ENCODE measurements around the gene MRPS6.
A peak's percentile ranks its signal among the peaks of the same experiment; 100 is the strongest.

MRPS6 gene

GRCh38 chr21:34180407-34180806 is 107.0 kb downstream of the MRPS6 start:
- DNase-seq (ENCODE audit: low spot score), result no peak

- no peak for DNase-seq (ENCODE audit: low spot score)
Observed at GRCh38 chr21:34180826-34181359, 107.5 kb downstream of the MRPS6 start.

DNA sequence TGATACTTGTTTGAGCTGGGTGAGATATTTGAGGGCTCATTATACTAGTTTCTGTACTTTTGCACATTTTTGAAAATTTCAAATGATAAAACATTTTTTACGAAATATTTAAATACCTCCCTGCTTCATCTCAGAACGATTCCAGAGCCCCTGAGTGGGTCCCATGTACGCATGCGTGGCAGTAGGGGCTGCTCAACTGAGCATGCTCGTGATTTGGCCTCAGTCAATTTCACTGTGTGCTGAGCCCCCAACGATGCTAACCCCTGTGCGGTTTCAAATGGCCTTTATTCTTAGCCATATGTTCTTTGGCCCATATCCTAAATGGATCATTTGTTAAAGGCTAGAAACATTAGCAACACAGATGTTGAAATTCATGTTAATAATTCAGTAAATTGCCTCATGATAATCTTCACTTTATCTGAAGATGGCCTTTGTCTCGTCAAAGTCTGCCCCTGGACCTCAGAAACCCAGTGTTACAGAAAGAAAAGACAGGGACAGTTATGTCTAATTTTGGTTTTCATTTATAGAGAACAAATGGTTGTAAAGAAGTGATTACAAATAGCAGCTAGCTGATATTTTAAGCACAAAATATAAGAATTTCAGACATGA is 108.2 kb downstream of the MRPS6 start:
- no peak for DNase-seq (ENCODE audit: low spot score)

DNA sequence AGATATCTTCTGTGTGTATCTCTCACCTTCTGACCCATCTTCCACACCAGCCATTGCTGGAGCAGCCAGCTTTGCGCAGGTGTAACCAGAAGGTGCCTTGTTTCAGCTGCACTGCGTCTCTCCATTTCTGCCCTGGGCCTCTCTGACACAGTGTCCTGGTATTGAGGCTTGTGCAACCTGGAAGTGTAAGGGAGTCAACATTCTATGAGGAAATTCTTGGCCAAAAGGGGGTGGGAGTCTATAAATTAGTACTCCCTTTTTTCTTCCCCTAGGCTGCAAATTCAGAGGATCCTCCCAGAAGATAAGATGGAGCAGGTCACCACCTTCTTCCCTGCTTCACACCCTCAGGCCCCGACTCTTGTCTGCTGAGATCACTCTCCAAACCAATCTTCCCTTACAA is 109.1 kb downstream of the MRPS6 start:
- no peak for DNase-seq (ENCODE audit: low spot score)

DNA sequence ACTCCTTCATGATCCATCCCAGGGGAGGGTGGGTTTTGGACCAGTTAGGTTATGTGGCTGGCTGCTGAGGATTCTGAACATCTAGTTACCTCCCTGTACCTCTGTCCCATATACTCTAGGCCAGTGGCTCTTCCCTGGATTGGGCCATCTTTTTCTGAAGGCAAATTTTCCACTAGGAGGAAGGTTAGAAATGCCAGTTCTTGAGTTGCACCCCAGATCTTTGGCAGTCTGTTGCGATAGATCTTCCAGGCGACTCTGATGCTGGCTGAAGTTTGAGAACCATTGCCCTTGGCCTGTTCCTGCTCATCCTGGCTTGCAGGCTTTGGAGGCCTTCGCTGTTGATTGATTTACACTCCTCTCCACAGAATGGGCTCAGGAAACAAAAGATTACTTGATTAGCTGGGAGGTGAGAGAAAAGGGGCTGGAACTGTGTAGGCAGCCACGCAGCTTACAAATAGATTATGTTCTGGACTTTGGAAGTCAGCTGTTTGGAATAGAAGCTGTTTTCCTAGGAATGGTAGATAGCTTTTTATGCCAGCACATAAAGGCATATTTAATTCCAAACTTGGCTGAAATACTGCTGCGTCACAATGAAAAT is 110.1 kb downstream of the MRPS6 start:
- no peak for DNase-seq (ENCODE audit: low spot score)

DNA sequence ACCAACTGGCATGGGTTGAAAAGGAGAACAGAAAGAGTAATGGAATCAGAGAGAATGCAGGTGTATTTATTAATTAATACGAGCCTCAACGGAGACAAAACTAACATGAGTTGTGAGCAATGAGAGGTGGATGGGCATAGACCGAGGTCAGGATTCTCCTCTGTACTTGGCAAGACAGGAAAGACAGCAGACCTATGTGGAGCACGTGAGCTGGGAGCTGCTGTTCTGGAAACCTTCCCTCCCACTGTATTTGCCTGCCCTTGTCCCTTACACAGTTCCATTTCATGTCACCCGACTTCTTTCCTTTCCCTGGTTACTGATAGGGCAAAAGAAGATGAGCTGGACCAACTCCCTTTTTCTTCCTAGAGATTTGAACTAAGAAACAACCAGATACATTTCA is 110.9 kb downstream of the MRPS6 start:
- DNase-seq (ENCODE audit: low spot score), result no peak

GRCh38 chr21:34185026-34185750 is 111.8 kb downstream of the MRPS6 start:
- no peak for DNase-seq (ENCODE audit: low spot score)

DNA sequence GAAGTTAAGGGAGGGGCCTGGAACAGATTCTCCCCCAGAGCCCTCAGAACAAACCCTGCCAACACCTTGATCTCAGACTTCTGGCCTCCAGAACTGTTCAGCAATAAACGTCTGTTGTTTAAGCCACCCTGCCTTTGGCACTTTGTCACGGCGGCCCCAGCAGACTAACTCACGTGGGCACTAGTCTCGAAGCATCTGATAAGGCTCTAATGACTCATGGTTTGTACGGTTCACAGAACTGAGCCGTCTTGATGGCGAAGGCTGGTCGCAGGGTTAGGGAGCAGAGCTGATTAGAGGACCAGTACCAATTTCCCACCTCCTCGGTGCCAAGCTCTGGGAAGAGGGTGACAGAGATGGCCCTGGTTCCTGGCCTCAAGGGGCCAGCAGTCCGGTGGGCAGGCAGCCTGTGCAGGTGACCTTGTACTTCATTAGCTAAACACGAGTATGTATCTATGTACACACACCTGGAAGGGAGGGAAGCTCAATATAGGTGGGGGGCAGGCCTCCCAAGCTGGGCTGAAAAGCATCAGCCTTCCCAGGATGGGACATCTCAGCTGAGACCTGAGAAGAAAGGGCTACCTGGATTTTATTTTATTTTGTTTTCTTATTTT is 112.8 kb downstream of the MRPS6 start:
- DNase-seq (ENCODE audit: low spot score), result no peak

DNA sequence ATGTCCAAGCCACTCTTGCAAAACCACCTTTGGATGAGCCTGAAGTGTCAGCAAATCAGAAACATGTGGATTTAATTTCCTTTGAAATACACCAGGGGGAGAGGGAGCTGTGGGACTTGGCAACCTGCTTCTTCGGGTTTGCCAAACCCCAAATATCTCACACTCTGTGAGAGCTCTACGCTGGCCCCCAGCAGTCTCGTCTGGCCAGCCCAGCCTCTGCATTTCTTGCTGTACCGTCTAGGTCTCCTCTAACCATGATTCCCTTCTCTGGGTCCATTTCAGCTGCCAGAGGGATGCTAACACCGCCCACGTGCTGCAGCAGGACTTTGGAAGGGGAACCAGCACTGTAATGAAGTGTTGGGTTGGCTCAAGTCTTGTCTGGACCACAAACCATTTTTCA is 114.6 kb downstream of the MRPS6 start:
- DNase-seq (ENCODE audit: low spot score), result no peak

- no peak for DNase-seq (ENCODE audit: low spot score)
Observed at GRCh38 chr21:34189506-34189905, 116.1 kb downstream of the MRPS6 start.

- peak; percentile 82 for DNase-seq (ENCODE audit: low spot score)
Observed at GRCh38 chr21:34190576-34191321, 117.4 kb downstream of the MRPS6 start.

DNA sequence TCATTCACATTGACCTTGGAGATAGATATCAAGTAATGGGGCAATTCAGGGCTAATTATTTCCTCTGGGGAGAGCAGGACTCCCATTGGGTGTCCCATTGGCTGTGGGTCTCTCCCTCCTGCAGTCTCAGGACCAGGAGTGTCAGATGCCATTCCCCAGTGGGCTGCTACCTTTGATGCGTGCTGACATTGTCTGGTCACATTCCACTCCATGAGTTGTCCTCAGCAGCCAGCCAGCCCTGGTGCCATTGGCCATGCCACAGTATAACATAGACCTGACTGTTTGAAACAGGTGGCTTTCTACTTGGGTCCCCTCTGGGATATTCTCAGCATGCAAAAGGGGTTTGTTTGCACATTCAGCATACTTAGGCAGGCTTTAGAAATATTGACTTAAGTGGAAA is 118.5 kb downstream of the MRPS6 start:
- DNase-seq (ENCODE audit: low spot score), result no peak
